ENCODE data around the gene CDH4. TPM values are rescaled to one million over a fixed set of nuclear protein-coding genes. Genes with fewer than 3 reads are reported as not detected.

CDH4 gene
- total and polyA plus RNA-seq, 2 of the 4 experiments (the other 2 are of a cell fraction) = 1.6 to 3.5 TPM

DNA sequence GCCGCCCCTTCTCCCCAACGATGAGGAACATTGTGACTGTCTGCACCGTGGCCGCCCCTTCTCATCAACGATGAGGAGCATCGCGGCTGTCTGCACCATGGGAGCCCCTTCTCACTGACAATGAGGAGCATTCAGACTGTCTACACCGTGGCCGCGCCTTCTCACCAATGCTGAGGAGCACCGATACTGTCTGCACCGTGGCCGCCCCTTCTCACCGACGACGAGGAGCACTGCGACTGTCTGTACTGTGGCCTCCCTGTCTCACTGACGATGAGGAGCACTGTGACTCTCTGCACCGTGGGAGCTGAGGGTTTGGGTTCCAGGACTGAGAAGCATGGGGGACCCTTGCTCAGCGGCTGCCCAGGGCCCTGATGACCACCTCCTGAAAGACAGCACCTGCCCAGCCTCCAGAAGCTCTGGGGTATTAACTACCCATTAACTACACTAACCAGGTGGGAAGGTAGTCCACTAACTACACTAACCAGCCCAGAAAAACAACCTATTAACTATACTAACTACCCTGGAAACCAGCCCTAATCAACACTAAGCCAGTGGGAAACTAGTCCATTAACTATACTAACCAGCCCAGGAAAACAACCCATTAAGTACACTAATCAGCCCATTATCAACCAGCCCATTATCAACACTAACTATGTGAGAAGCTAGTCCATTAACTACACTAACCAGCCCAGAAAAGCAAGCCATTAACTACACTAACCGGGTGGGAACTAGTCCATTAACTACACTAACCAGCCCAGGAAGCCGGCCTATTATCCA is 696.7 kb downstream of the CDH4 start:
- Histone ChIP-seq H2AK5ac (ENCODE audit: low read depth, low read length) (no peak overlapping the region), H3K27me3 (ENCODE audit: control insufficient read depth, insufficient read depth, low read length) (peaks cover 3% of the 10 kb centered on the region; the same call in 1 of the 2 replicates), H4K91ac (ENCODE audit: insufficient read depth, low read depth, low read length) (no peak overlapping the region), H4K20me1 (ENCODE audit: insufficient read depth, low read length) (no peaks in the 10 kb centered on the region), H3K27ac (ENCODE audit: insufficient read depth, low read length) (no peak overlapping the region), H3K18ac (ENCODE audit: low read depth, low read length) (no peak overlapping the region), H3K79me1 (ENCODE audit: low read depth in 1 of 2, low read length in 2 of 2) (no peaks in the 10 kb centered on the region), H4K8ac (ENCODE audit: low read depth in 2 of 2, low read length in 2 of 2) (no peak overlapping the region), H3K36me3 (ENCODE audit: control insufficient read depth, insufficient read depth, low read length) (no peaks in the 10 kb centered on the region), H2BK5ac (ENCODE audit: low read depth, low read length, poor library complexity, severe bottlenecking) (no peak overlapping the region), H4K5ac (ENCODE audit: low read depth, low read length) (no peak overlapping the region), H3K4ac (ENCODE audit: low read depth, low read length) (no peak overlapping the region), H3K56ac (ENCODE audit: extremely low read depth, insufficient read depth, low read length) (no peak overlapping the region), H2BK20ac (ENCODE audit: low read depth, low read length) (no peak overlapping the region), H3K9me1 (ENCODE audit: insufficient read depth, low read length) (no peaks in the 10 kb centered on the region), H2BK15ac (ENCODE audit: low read depth, low read length) (no peak overlapping the region), H2AK9ac (replicated peaks; ENCODE audit: low read depth, low read length, poor library complexity) (no peak overlapping the region), H3K23ac (ENCODE audit: low read depth, low read length) (no peak overlapping the region), H2AFZ (replicated peaks; ENCODE audit: low read length, poor library complexity) (no peak overlapping the region), H3K14ac (replicated peaks; ENCODE audit: low read depth, low read length) (no peak overlapping the region), H3K4me1 (ENCODE audit: control insufficient read depth, insufficient read depth, low read length) (no peaks in the 10 kb centered on the region), H3K4me3 (ENCODE audit: insufficient read depth, low read depth, low read length) (no peak overlapping the region), H3K4me2 (ENCODE audit: low read depth, low read length) (no peak overlapping the region), H3K9me3 (ENCODE audit: control insufficient read depth, insufficient read depth, low read length) (peaks cover 3% of the 10 kb centered on the region; the same call in 1 of the 2 replicates), H2BK120ac (ENCODE audit: low read depth, low read length) (no peak overlapping the region), H3K9ac (ENCODE audit: low read depth, low read length) (no peak overlapping the region)
- no peak for DNase-seq
- ChIA-PET CTCF (no interaction called here), POLR2A (ENCODE audit: unreplicated experiment) (no interaction called here)
- intact Hi-C loops (cut with micrococcal nuclease) (no loop called here), in situ Hi-C loops (cut with MboI; ENCODE audit: low sequenced_read_pairs) (no loop called here), dilution Hi-C loops (cut with HindIII; ENCODE audit: low sequenced_read_pairs, unreplicated experiment) (no loop called here)
- ATAC-seq (ENCODE audit: low read depth) = no peak
- 97% methylated on average over 12 of the region's 22 CpGs; no CpG with 5 or more reads in 1 of the 2 experiments for WGBS, 2 experiments (ENCODE audit: extremely low coverage in 2 of 2, insufficient read length in 1 of 2)
- no TSS peak for BruUV-seq (replicated peaks)
- TF ChIP-seq, protein P1, sequence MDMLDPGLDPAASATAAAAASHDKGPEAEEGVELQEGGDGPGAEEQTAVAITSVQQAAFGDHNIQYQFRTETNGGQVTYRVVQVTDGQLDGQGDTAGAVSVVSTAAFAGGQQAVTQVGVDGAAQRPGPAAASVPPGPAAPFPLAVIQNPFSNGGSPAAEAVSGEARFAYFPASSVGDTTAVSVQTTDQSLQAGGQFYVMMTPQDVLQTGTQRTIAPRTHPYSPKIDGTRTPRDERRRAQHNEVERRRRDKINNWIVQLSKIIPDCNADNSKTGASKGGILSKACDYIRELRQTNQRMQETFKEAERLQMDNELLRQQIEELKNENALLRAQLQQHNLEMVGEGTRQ (IDR thresholded peaks at IDR 0.05; ENCODE audit: low read depth, low read length) = no peak
- TF ChIP-seq, protein P2, sequence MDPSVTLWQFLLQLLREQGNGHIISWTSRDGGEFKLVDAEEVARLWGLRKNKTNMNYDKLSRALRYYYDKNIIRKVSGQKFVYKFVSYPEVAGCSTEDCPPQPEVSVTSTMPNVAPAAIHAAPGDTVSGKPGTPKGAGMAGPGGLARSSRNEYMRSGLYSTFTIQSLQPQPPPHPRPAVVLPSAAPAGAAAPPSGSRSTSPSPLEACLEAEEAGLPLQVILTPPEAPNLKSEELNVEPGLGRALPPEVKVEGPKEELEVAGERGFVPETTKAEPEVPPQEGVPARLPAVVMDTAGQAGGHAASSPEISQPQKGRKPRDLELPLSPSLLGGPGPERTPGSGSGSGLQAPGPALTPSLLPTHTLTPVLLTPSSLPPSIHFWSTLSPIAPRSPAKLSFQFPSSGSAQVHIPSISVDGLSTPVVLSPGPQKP (IDR thresholded peaks at IDR 0.05; ENCODE audit: borderline replicate concordance, low read depth, low read length) = no peak
- no peak for TF ChIP-seq MAFK (IDR thresholded peaks at IDR 0.05; ENCODE audit: low read depth, low read length)
- no peak for TF ChIP-seq FOS (IDR thresholded peaks at IDR 0.05; ENCODE audit: low read depth, low read length)
- no peak for TF ChIP-seq RAD21 (IDR thresholded peaks at IDR 0.05; ENCODE audit: low read length)
- TF ChIP-seq NFE2L2 (IDR thresholded peaks at IDR 0.05; ENCODE audit: low read depth, low read length) = no peak
- no peak for TF ChIP-seq CHD1 (IDR thresholded peaks at IDR 0.05; ENCODE audit: low read depth, low read length)
- TF ChIP-seq BHLHE40 (IDR thresholded peaks at IDR 0.05; ENCODE audit: low read depth, low read length) = no peak
- no peak for TF ChIP-seq MXI1 (IDR thresholded peaks at IDR 0.05; ENCODE audit: borderline replicate concordance, low read depth, low read length)
- no peak for TF ChIP-seq RFX5 (IDR thresholded peaks at IDR 0.05; ENCODE audit: low read depth, low read length)
- TF ChIP-seq RCOR1 (IDR thresholded peaks at IDR 0.05; ENCODE audit: insufficient replicate concordance, low read length) = no peak
- no peak for TF ChIP-seq MAZ (IDR thresholded peaks at IDR 0.05; ENCODE audit: borderline replicate concordance, low read depth, low read length)
- no peak for TF ChIP-seq CEBPB (IDR thresholded peaks at IDR 0.05; ENCODE audit: low read depth, low read length)
- no peak for TF ChIP-seq POLR2A (IDR thresholded peaks at IDR 0.05; ENCODE audit: low read depth, low read length)
- TF ChIP-seq, protein P3, sequence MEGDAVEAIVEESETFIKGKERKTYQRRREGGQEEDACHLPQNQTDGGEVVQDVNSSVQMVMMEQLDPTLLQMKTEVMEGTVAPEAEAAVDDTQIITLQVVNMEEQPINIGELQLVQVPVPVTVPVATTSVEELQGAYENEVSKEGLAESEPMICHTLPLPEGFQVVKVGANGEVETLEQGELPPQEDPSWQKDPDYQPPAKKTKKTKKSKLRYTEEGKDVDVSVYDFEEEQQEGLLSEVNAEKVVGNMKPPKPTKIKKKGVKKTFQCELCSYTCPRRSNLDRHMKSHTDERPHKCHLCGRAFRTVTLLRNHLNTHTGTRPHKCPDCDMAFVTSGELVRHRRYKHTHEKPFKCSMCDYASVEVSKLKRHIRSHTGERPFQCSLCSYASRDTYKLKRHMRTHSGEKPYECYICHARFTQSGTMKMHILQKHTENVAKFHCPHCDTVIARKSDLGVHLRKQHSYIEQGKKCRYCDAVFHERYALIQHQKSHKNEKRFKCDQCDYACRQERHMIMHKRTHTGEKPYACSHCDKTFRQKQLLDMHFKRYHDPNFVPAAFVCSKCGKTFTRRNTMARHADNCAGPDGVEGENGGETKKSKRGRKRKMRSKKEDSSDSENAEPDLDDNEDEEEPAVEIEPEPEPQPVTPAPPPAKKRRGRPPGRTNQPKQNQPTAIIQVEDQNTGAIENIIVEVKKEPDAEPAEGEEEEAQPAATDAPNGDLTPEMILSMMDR (conservative IDR thresholded peaks at IDR 0.05; ENCODE audit: low read depth, low read length) = no peak
- no peak for TF ChIP-seq SMC3 (IDR thresholded peaks at IDR 0.05; ENCODE audit: low read depth, low read length)

All from IMR-90 (cell line).